CD4-positive, alpha-beta T cell treated with Interleukin-4 for 1 hour (primary cell): Measurements from ENCODE around the gene MFAP3.

Experiments
- DNase-seq, 2 donors: peaks; one replicate each; pipeline ENCODE4 v3.0.0-alpha.2; 2020 to 2022

The MFAP3 gene

GRCh38 chr5:154095904-154096303, 57.1 kb downstream of the MFAP3 start:
- DNase-seq: no peak

DNA sequence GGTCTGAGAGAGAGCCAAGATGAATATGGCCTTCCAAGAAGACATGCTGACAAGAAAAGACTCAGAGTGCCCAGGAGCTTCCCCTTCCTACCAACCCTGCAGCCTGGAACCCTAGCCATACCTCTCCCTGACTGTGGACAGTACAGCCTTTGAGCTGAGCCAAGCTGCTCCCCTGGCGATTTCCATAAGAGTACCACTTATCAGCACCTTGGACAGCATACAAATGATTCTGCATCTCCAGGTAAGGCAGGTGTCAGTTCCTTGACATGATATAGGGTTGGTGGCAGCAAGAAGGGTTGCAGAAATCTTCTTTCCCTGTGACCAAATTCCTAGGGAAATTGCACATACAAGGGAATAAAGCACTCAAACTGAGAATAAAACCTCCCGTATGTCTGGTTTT, 58.3 kb downstream of the MFAP3 start:
- no peak for DNase-seq

- DNase-seq: no peak
These were observed 59.7 kb downstream of the MFAP3 start for GRCh38 chr5:154098465-154098864.

DNA sequence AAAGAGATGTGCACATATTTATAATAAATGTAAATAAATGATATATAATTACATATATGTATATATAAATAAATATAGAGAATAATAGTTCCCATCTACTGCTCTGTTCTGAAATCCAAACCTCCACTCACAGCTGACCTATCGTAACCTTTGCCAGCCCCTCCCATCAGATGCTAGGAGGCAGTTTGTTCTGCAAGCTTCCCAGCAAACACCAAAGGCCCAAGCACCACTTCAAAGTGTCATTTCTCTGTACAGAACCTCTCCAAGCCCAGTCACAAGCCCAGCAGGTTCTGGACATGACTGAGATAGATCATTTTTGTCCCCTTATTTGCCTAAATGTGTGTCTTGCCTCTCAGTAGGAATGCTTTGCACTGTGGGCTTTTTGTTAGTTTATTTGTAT, 62.4 kb downstream of the MFAP3 start:
- no peak for DNase-seq

DNA sequence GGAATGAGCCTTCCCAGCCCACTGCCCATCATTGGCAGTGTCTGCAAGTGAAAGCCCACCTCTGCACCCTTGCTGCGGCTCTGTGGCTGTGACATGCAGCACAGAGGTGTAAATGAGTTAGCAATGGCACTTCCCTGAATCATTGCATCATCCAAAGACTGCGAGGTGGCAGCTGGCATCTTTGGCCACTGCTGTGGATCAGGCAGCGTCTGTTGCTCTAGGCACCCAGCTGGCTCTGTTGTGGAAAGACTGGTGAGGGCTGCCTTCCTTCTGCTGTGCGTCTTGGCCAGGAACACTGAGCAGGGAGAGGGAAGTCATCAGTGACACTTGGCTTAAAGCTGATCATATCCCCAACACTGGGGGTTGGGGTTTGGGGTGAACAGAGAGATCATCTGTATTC, 64.5 kb downstream of the MFAP3 start:
- DNase-seq: no peak
